ENCODE measurements around the gene PDIA4.
"Not testable (repeated sequence)": the region's sequence is repeated elsewhere in the genome, so short reads cannot be mapped to it uniquely, and the experiment has no call there.

Gene PDIA4, protein sequence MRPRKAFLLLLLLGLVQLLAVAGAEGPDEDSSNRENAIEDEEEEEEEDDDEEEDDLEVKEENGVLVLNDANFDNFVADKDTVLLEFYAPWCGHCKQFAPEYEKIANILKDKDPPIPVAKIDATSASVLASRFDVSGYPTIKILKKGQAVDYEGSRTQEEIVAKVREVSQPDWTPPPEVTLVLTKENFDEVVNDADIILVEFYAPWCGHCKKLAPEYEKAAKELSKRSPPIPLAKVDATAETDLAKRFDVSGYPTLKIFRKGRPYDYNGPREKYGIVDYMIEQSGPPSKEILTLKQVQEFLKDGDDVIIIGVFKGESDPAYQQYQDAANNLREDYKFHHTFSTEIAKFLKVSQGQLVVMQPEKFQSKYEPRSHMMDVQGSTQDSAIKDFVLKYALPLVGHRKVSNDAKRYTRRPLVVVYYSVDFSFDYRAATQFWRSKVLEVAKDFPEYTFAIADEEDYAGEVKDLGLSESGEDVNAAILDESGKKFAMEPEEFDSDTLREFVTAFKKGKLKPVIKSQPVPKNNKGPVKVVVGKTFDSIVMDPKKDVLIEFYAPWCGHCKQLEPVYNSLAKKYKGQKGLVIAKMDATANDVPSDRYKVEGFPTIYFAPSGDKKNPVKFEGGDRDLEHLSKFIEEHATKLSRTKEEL

DNA sequence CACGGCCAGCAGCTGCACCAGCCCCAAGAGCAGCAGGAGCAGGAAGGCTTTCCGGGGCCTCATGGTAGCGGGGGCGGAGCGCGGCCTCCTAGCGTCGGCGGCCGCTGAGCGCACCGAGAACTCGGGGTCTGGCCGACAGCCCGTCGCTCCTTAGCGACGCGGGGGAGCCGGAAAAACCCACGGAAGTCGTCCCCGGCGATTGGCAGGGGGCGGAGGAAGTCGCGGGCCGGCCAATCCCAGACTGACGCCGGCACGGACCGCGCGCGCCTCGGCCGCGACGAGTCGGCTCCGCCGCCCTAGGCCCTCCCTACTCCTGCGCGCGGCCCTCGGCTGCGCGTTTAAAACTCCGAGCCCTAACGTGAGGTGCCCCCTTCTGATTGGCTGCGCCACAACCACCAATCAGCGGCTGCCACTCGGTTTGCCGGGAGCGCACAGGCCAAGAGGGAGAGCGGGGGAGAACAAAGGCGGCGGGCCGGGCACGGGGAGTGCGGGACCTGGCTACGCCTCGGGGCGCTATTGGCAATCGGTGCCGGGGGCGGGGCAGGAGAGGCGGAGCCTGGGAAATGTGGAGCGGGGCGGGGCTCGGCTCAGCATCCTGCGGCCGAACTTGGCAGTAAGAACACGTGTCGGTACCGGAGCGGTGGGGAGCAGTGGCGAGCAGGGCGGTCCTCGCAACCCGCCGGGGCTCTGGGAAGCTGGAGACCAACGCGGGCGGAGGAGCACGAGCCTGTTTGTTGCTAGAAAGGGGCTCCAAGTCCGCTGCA lies at the start of gene PDIA4:
TSS of gene PDIA4 (minus strand) at position 160 of the 764 bp plus-strand sequence. CDS start at position 63, 97 bp downstream.
- peak; percentile 99 for DNase-seq

DNA sequence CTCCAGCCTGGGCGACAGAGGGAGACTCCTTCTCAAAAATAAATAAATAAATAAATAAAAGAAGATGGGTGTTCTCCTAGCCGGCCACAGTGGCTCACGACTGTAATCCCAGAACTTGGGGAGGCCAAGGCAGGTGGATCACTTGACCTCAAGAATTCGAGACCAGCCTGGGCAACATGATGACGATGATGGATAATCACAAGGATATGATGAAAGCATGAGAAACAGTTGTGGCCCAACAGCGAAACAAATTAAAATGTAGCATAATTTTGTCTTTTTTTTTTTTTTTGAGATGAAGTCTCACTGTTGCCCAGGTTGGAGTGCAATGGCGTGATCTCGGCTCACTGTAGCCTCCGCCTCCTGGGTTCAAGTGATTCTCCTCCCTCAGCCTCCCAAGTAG lies 49.3 kb upstream of the PDIA4 start:
- DNase-seq, result no peak

DNA sequence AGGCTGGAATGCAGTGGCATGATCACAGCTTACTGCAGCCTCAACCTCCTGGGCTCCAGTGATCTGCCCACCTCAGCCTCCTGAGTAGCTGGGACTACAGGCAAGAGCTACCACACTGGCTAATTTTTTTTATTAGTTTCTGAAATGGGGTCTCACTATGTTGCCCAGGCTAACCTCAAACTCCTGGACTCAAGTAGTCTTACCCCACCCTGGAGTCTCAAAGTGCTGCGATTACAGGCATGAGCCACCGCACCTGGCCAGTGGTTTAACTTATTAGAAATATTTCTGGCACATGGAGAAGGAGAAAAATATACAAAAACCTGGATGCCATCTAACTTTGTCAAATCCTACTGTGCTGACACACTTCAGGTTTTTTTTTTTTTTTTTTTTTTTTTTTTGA lies 47.0 kb upstream of the PDIA4 start:
- no peak for DNase-seq

DNA sequence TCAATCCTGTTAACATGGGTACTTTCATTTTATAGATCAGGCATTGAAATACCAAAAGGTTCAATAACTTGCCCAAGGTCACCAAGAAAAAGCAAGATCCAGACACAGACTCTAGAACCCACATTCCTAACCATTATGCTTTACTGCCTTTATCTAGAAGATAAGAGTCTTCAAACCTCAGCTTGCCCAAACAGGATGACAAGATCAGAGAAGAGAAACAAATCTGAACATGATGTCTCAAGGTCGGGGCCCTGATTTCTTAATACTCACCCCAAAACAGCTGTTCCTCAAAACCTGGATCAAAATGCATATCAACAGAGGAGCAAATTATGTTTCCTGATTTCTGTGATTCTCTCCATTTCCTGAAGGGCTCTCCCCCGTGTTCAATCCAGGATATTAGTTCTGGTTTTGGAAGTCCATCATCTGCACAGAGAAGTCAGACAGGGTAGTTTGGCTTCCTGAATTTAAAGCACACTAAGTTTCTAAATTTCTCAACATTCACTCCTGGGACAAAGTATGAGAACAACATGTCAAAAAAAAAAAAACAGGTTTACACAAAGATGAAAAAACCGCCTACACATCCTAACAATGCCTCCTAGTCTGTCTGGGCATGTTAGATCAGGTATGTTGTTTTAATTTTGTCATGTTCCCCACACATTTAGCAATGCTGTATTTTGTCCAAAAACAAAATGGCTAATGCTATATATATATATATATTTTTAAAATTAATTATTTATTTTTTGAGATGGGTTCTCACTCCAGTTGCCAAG lies 46.0 kb upstream of the PDIA4 start:
- DNase-seq, result no peak

DNA sequence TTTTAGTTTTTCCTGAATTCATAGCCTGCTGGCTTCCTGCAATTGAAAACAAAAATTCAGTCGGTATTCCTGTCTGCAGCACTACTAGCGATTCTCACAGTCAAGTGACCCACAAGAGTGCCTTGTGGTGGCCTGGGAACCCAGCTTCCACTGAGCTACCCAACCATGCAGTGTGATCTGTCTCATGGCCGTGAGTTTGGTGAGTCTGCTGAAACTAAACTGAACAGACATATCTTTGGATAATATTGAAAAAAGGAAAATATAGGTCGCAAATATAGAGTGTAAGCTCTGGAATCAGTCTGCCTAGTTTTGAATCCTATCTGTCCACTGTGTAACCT lies 44.1 kb upstream of the PDIA4 start:
- DNase-seq, result no peak

DNA sequence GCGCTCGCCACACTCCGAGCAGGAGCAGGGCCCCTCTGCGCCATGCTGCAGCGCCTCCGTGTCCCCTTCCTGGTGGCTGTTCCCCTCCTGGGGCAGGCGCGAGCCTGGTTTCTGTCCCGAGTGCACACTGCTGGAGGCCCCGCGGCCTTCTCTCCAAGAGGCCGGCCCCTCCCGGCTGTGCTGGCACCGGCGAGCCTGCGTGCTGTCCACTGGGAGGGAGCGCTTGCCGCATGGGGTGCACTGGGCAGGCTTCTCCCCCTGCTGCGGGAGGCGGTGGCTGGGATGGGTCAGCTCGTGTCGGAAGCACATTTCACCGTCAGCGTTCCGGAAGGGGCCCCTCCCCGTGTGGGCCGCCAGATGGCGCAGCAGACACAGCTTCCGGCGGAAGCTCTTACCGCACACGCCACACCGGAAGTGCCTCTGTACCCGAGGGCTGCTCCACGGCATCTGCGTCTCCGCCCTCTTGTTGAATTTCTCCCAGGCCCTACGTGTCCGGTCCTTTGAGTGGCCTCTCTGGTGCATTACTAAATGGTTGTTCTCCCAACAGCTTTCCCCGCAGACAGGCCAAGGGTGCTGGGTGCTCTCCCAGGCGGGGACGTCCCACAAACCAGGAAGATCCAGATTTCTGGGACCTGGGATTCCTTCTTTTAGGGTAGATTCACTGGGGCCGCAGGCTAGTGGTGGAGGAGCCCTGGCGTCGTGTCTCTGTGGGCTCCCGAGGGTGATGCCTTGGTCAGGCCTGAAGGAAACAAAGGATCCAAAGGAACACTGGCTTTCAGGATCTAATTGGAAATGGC lies 43.5 kb upstream of the PDIA4 start:
- DNase-seq, result no peak

DNA sequence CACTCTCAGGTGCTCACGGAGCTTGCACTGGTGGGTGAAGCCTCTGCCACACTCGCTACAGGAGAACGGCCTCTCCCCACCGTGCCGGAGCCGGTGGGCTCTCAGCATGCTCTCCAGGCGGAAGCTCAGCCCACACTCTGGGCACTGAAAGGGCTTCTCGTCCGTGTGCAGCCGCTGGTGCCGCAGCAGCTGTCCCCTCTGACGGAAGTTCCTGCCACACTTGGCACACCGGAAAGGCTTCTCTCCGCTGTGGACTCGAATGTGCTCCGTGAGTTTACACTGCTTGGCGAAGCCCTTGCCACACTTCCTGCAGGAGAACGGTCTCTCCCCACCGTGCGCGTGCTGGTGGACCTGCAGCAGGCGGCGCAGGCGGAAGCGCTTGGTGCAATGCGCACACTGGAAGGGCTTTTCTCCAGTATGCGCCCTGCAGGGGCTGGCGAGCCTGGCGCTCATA lies 42.9 kb upstream of the PDIA4 start:
- DNase-seq, result no peak

DNA sequence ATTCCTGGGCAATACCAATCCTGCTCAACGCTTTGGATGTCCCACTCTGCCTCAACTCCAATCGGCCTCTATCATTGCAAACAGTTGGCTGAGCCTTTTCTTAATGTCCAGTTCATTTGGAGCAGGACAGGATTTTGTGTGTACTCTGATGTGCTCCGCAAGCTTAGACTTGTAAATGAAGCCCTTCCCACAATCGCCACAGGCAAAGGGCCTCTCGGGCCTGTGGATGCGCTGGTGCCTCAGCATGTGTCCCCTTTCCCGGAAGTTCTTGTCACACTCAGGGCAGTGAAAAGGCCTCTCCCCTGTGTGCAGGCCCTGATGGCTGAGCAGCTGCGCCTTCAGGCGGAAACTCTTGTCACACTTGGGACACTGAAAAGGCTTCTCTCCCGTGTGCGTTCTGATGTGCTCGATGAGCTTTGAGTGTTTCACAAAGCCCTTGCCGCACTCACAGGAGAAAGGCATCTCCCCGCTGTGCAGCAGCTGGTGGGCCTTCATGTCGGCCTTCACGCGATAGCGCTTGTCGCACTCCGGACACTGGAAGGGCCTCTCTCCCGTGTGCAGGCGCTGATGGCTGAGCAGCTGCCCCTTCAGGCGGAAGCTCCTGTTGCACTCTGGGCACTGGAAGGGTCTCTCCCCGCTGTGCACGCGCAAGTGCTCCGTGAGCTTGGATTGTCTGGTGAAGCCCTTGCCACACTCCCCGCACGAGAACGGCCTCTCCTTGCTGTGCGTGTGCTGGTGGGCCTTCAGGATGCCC lies 42.2 kb upstream of the PDIA4 start:
- DNase-seq, result no peak

DNA sequence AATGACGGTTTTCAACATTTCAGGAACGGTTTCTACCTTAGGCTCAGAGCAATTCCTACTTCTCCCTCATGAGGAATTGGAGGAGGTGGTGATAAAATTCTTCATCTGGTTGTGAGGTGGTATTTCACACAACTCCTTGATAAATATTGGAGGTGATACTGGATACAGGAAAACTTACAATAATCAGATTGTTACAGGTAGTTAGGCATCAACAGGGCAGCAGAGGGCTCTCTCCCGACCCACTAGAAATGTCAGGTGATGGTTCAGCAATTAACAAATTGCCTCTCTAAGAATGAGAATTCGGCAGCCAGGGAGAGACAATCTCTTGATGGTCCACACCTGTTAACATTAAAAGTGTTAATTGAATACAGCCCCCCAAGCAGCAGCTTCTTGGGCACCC lies 39.6 kb upstream of the PDIA4 start:
- DNase-seq, result no peak

DNA sequence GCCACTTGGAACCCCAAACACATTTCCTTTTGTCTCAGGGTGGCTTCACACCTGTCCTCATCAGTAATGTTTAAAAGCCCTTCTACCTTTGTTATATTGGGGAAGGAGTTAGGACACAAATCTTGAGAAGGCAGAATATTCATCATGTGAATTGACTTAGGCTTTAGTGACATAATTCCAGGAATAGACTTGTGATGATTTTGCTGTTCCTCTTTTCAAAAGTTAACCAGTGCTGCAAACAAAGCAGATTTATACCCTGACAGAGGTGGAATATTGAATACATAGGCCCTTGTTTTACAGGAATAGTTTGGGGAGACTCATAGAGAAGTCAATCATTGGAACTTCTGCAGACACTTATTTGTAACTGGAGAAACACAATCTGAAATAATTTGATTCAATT lies 35.2 kb upstream of the PDIA4 start:
- no peak for DNase-seq

DNA sequence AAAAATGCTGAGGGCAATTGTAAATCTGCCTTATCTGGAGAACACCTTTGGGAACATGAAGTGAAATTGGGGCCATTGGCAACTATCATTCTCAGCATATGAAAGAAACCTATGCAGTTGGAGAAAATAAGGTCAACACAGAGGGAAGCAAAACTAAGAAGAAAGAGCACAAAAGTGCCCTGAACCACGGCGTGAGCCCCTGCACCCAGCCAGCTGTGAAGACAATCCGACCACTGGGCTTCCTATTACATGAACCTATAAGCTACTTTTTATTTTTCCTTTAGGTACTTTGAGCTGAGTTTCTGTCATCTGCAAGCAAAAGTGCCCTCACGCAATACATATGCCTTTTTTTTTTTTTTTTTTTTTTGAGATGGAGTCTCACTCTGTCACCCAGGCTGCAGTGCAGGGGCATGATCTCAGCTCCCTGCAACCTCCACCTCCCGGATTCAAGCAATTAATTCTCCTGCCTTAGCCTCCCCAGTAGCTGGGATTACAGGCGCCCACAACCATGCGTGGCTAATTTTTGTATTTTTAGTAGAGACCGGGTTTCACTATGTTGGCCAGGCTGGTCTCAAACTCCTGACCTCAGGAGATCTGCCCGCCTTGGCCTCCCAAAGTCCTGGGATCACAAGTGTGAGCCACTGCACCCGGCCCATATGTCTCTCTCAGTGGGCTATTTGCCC lies 34.1 kb upstream of the PDIA4 start:
- DNase-seq, result not testable (repeated sequence)

DNA sequence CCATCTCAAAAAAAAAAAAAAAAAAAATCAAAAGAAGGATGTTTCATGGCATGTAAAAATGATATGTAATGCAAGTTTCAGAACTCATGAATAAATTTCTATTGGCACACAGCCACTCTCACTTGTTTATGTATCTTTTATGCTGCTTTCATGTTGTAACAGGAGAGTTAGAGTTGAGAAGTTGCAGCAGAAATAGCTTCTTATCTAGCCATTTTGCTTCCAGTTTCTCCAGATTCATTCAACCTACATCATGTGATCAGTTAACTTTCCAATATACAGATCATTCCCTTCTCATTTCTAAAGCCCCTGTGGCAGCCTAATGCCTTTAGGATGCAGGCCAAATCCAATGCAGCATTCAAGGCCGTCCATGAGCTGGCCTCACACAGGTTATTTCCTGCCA lies 31.9 kb upstream of the PDIA4 start:
- DNase-seq, result no peak

DNA sequence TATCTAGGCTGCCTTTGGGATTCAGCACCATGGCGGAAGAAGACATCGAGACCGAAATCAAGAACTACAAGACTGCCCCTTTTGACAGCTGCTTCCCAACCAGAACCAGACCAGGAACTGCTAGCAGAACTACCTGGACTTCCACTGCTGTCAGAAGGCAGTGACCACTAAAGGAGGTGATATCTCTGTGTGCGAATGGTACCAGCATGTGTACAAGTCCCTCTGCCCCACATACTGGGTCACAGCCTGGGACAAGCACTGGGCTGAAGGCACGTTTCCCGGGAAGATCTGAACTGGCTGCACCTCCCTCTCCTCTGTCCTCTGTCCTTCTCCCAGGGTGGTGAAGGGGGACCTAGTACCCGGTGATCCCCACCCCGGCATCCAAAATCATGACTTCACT lies 25.6 kb upstream of the PDIA4 start:
- no peak for DNase-seq

DNA sequence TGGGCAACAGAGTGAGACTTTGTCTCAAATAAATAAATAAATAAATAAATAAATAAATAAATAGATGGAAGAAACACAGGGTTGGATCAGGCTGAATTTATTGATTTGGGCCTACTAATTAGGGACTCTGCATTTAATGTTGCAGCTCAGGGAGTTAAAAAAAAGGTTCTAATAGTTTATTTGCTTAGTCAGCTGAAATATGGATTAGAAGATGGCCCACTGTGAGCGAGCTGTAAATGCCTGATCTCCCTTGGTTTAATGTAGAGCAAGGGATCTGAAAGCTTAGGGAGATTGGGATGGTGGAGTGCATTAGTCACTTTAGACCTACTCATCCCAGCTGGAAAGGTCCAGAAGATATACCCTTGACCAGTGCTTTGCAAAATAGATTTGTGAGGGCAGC lies 25.1 kb upstream of the PDIA4 start:
- no peak for DNase-seq

DNA sequence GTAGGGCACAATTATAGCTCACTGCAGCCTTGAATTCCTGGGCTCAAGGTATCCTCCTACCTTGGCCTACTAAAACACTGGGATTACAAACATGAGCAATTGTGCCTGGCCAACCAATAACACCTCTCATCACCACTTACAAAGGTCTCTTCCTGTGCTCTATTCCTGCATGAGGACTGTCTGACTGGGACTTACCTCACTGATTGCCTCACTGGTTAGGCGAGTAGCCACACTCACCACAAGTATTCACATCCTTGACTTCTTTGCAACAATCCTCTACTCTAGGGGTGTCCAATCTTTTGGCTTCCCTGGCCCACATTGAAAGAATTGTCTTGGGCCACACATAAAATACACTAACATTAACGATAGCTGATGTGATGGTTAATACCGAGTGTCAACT lies 22.6 kb upstream of the PDIA4 start:
- DNase-seq, result no peak

DNA sequence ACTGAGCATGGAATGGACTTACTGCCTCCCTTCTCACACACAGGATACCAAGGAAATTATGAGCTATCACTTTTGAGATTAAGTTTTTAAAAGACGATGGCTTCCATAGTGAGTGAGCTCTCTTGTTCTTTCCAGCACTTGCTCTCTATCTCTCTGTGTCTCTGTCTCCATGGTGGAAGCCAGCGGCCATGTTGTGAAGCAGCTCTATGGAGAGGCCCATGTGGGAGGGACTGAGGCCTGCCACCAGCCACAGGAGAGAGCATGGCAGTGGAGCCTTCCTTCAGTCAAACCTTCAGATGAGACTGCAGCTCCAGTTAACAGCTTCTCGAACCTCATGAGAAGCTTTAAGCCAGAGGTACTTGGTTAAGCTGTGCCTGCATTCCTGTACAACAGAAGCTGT lies 20.5 kb upstream of the PDIA4 start:
- no peak for DNase-seq

DNA sequence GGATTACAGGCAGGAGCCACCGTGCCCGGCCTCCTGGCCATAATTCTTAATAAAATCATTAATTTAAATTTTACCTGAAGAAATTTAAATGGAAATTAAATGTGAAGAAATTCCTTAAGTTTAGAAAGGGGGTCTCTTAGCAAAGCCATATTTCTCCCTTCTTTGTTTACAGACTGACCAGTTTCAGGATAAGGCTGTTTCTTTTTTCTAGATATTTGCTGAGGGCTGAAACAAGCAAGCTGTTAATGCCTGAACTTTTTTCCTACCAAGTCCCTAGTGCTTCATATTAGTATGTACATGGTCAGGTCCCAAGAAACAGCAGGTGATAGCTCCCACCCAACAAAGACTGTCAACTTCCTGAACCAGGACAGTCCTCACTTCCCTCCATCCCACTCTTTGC lies 18.1 kb upstream of the PDIA4 start:
- no peak for DNase-seq

DNA sequence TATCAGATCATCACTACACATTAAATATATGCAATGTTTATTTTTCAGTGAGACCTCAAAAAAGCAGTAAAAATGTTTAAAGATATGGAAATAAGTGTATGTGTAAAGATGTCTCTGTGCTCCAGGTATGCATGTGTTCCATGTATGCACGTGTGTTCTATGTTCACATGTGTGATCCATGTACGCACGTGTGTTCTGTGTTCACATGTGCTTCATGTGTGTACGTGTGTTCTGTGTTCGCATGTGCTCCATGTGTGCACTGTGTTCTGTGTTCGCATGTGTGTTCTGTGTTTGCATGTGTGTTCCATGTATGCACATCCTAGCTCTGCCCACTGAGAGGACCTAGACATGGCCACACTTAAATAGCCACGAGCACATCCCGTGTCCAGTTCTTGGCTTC lies 15.6 kb upstream of the PDIA4 start:
- DNase-seq, result no peak

DNA sequence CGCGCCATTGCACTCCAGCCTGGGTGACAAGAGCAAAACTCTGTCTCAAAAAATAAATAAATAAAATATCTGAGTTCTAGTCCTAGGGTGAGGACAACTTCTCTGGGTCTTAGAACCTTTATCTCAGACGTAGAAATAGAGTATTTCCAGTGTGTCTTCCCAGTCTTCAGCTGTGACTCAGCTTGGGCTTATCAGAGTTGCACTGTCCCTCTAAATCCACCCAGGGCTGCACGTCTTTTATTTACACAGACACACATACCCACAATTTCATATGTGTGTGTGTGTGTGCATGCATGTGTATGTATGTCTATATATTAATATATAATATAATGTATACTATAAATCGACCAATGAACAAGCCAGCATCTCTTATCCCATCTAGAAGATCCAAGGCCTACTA lies 13.0 kb upstream of the PDIA4 start:
- DNase-seq, result no peak

DNA sequence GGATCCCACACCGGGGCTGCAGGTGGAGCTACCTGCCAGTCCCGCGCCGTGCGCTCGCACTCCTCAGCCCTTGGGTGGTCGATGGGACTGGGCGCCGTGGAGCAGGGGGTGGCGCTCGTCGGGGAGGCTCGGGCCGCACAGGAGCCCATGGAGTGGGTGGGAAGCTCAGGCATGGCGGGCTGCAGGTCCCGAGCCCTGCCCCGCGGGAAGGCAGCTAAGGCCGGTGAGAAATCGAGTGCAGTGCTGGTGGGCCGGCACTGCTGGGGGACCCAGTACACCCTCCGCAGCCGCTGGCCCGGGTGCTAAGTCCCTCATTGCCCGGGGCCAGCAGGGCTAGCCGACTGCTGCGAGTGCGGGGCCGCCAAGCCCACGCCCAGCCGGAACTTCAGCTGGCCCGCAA lies 10.3 kb upstream of the PDIA4 start:
- DNase-seq, result not testable (repeated sequence)

DNA sequence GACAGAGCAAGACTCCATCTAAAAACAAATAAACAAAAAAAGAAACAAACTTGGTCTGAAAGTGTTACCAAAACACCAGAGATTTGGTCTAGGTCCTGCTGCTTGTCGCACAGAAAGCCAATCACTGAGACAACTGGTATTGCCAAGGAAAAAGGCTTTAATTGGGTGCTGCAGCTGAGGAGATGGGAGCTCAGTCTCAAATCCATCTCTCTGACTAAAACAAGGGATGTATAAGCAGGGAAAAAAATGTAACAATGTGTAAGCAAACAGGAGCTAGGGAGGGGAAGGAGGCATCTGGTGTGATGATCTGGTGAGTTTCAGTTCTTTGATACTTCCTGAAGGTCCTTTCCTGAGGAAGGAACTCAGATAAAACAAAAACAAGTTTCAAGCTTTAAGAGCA lies 8.4 kb upstream of the PDIA4 start:
- DNase-seq, result no peak
